A549 (cell line): ENCODE measurements around the gene NR2C2.

ENCODE experiments used
- BHLHE40 ChIP-seq: IDR thresholded peaks from 2 replicates; pipeline ENCODE4 v1.6.1; 2012; ENCODE audit warnings: low read depth, low read length, inconsistent platforms
- MYC ChIP-seq: IDR thresholded peaks from 2 replicates; pipeline ENCODE4 v1.6.1; 2012; ENCODE audit warnings: mild to moderate bottlenecking, inconsistent platforms, low read length, improper control_type of control experiment, borderline replicate concordance
- NR3C1 ChIP-seq: fragments of >200 bp; sonication (Bioruptor Twin); formaldehyde crosslinking; IDR thresholded peaks from 3 replicates; pipeline ENCODE4 v1.6.1; 2017
- POLR2A ChIP-seq: IDR thresholded peaks from 2 replicates; pipeline ENCODE4 v1.6.1; 2012; ENCODE audit warnings: mild to moderate bottlenecking, low read length

- TF ChIP-seq NR3C1 (no peak), POLR2A (no peak), BHLHE40 (no peak), MYC (no peak)
Observed at GRCh38 chr3:15049584-15049983, 102.2 kb downstream of the NR2C2 start.
